Common myeloid progenitor, CD34-positive (primary cell): ENCODE results near the gene PTGDR. TPM values are rescaled to one million over a fixed set of nuclear protein-coding genes. Genes with fewer than 3 reads are reported as not detected.
A peak's percentile ranks its signal among the peaks of the same experiment; 100 is the strongest.

Experiments
- CTCF ChIA-PET: fragments of 350-600 bp; sonication (Branson Sonifier 250); formaldehyde crosslinking; loops from one replicate; lab custom pipeline; 2021; ENCODE audit warnings: antibody characterized with exemption; lab: Charles Lee
- POLR2A ChIA-PET: fragments of 350-600 bp; sonication (Branson Sonifier 250); formaldehyde crosslinking; loops from one replicate; lab custom pipeline; 2021; ENCODE audit warnings: antibody characterized with exemption; lab: Charles Lee
- DNase-seq, 3 donors: peaks; one replicate each; pipeline versions ENCODE4 v3.0.0 to v3.0.0-alpha.2; 2013
- H3K27ac ChIP-seq, 2 experiments: 1 replicate in 1 of 2; 2 replicates in 1 of 2; pipeline ENCODE4 v1.7.0; 2013; ENCODE audit warnings: inconsistent platforms in 2 of 2, low read length in 2 of 2, mild to moderate bottlenecking in 2 of 2, low read depth in 1 of 2, moderate library complexity in 1 of 2; ENCODE audit not compliant: severe bottlenecking in 2 of 2, insufficient read depth in 1 of 2, poor library complexity in 1 of 2
- H3K27me3 ChIP-seq, 5 experiments: replicated peaks in 2 of 5; 1 replicate in 3 of 5; 2 replicates in 2 of 5; pipeline versions ENCODE4 v1.6.1 to v1.7.0; 2013; ENCODE audit warnings: low read length in 4 of 5, mild to moderate bottlenecking in 2 of 5, moderate library complexity in 2 of 5, inconsistent platforms in 1 of 5; ENCODE audit not compliant: insufficient read depth in 5 of 5, control insufficient read depth in 4 of 5
- H3K36me3 ChIP-seq, 4 experiments: 1 replicate in 2 of 4; 2 replicates in 2 of 4; pipeline versions ENCODE4 v1.6.1 to v1.7.0; 2013; ENCODE audit warnings: low read length in 3 of 4, control low read depth in 1 of 4, mild to moderate bottlenecking in 1 of 4; ENCODE audit not compliant: control insufficient read depth in 4 of 4, insufficient read depth in 4 of 4
- H3K4me1 ChIP-seq, 4 experiments: 1 replicate in 3 of 4; 2 replicates in 1 of 4; pipeline versions ENCODE4 v1.6.1 to v1.7.1; 2013; ENCODE audit warnings: low read length in 3 of 4, mild to moderate bottlenecking in 3 of 4, control low read depth in 1 of 4, inconsistent platforms in 1 of 4, moderate library complexity in 1 of 4; ENCODE audit not compliant: control insufficient read depth in 4 of 4, insufficient read depth in 4 of 4; ENCODE audit errors: control extremely low read depth in 1 of 4
- H3K4me3 ChIP-seq, 7 experiments: 1 replicate in 4 of 7; 2 replicates in 3 of 7; pipeline versions ENCODE4 v1.5.1 to v1.7.0; 2013; ENCODE audit warnings: mild to moderate bottlenecking in 7 of 7, low read length in 6 of 7, moderate library complexity in 6 of 7, inconsistent platforms in 2 of 7, low read depth in 2 of 7, control low read depth in 1 of 7; ENCODE audit not compliant: insufficient read depth in 4 of 7, control insufficient read depth in 1 of 7; ENCODE audit errors: extremely low read depth in 1 of 7
- H3K9me3 ChIP-seq, 5 experiments: 1 replicate in 4 of 5; 2 replicates in 1 of 5; pipeline versions ENCODE4 v1.6.1 to v1.7.1; 2013; ENCODE audit warnings: low read length in 4 of 5, mild to moderate bottlenecking in 2 of 5, inconsistent platforms in 1 of 5, low read depth in 1 of 5, moderate library complexity in 1 of 5; ENCODE audit not compliant: control insufficient read depth in 4 of 5, insufficient read depth in 2 of 5; ENCODE audit errors: control extremely low read depth in 1 of 5
- WGBS: methylation state at CpG from one replicate; pipeline ENCODE4 v1.1.5; 2013; ENCODE audit not compliant: insufficient coverage; 5-methylcytosine and 5-hydroxymethylcytosine counted together
- polyA plus RNA-seq: library from polyadenylated mRNA; unstranded; fragments of 120-200 nt; gene quantifications from one replicate; pipeline ENCODE4 v1.2.1, GENCODE V29; 2013

Gene PTGDR
- polyA plus RNA-seq = 0.11 TPM

- Histone ChIP-seq H3K27me3 (peaks cover 8 to 37% (median 26%) of the 10 kb centered on the region in 5 experiments), H3K4me1 (peaks cover 35 to 50% (median 44%) of the 10 kb centered on the region in 4 experiments), H3K9me3 (no peaks in the 10 kb centered on the region), H3K36me3 (no peaks in the 10 kb centered on the region), H3K4me3 (peak within 1 kb of the TSS; percentile 24 to 75 (median 61)), H3K27ac (no peak within 1 kb of the TSS)
- POLR2A ChIA-PET = no interaction called here
- WGBS = under 1% methylated on average over 58 of the region's 63 CpGs
- CTCF ChIA-PET = interaction anchor here (2.8 kb wide), 1 partner anchor 8 kb away, joined by 8 read pairs; no protein-coding TSS in a partner anchor
- peak; percentile 39 to 68 (median 60) for DNase-seq
Measured at GRCh38 chr14:52267501-52268278, at the start of gene PTGDR. Gene PTGDR (plus strand): TSS chr14:52267698. CDS start chr14:52267815, 117 bp downstream.

- WGBS = 98% methylated on average over 4 of the region's 4 CpGs
- no peak for DNase-seq
- Histone ChIP-seq H3K36me3 (no peaks in the 10 kb centered on the region), H3K27me3 (peaks cover 0 to 2% (median 0%) of the 10 kb centered on the region in 5 experiments), H3K27ac (no peak overlapping the region), H3K4me1 (peaks cover 0 to 8% (median 4%) of the 10 kb centered on the region in 4 experiments), H3K9me3 (no peaks in the 10 kb centered on the region), H3K4me3 (no peak overlapping the region)
- ChIA-PET CTCF (no interaction called here), POLR2A (no interaction called here)
Measured at GRCh38 chr14:52219488-52220084, 47.9 kb upstream of the PTGDR start.

- ChIA-PET CTCF (interaction anchor here (1.1 to 1.5 kb wide), 2 partner anchors 23 to 89 kb away, joined by 3 read pairs; no protein-coding TSS in a partner anchor), POLR2A (interaction anchor here (0.6 kb wide), 1 partner anchor 955 kb away, joined by 3 read pairs; no protein-coding TSS in a partner anchor)
- DNase-seq = peak; percentile 16 to 57 (median 45)
- no peaks in the 10 kb centered on the region for H3K27me3 ChIP-seq
- peak overlapping the region in 4 of 7 experiments; percentile 37 to 60 (median 44) for H3K4me3 ChIP-seq
- H3K36me3 ChIP-seq = no peaks in the 10 kb centered on the region
- H3K4me1 ChIP-seq = peaks cover 0 to 8% (median 4%) of the 10 kb centered on the region in 4 experiments
- no peaks in the 10 kb centered on the region for H3K9me3 ChIP-seq
- WGBS = 60% methylated on average over 2 of the region's 7 CpGs
- no peak overlapping the region for H3K27ac ChIP-seq
Measured at GRCh38 chr14:52220924-52221811, 46.3 kb upstream of the PTGDR start.

- Histone ChIP-seq H3K36me3 (no peaks in the 10 kb centered on the region), H3K4me1 (peaks cover 0 to 12% (median 6%) of the 10 kb centered on the region in 4 experiments), H3K27ac (no peak overlapping the region), H3K9me3 (no peaks in the 10 kb centered on the region), H3K27me3 (no peaks in the 10 kb centered on the region), H3K4me3 (no peak overlapping the region)
- DNase-seq = no peak
- 98% methylated on average over 9 of the region's 9 CpGs for WGBS
- POLR2A ChIA-PET = no interaction called here
- CTCF ChIA-PET = no interaction called here
Measured at GRCh38 chr14:52222901-52223300, 44.6 kb upstream of the PTGDR start.

- H3K36me3 ChIP-seq = no peaks in the 10 kb centered on the region
- CTCF ChIA-PET = no interaction called here
- H3K27me3 ChIP-seq = no peaks in the 10 kb centered on the region
- POLR2A ChIA-PET = no interaction called here
- DNase-seq = peak in 2 of 3 donors; percentile 6 to 22
- H3K9me3 ChIP-seq = no peaks in the 10 kb centered on the region
- H3K27ac ChIP-seq = no peak overlapping the region
- 84% methylated on average over 3 of the region's 7 CpGs for WGBS
- no peak overlapping the region for H3K4me3 ChIP-seq
- H3K4me1 ChIP-seq = peaks cover 0 to 15% (median 2%) of the 10 kb centered on the region in 4 experiments
Measured at GRCh38 chr14:52227619-52228222, 39.8 kb upstream of the PTGDR start.

- H3K27me3 ChIP-seq = no peaks in the 10 kb centered on the region
- H3K36me3 ChIP-seq = no peaks in the 10 kb centered on the region
- ChIA-PET POLR2A (no interaction called here), CTCF (no interaction called here)
- H3K27ac ChIP-seq = no peak overlapping the region
- no peak for DNase-seq
- H3K4me3 ChIP-seq = no peak overlapping the region
- peaks cover 5 to 27% (median 12%) of the 10 kb centered on the region in 4 experiments for H3K4me1 ChIP-seq
- 100% methylated on average over 1 of the region's 2 CpGs for WGBS
- H3K9me3 ChIP-seq = no peaks in the 10 kb centered on the region
Measured at GRCh38 chr14:52233693-52234092, 33.8 kb upstream of the PTGDR start.
